GM23248 (cell line): Measurements from ENCODE around the gene STAC. TPM values are rescaled to one million over a fixed set of nuclear protein-coding genes. Genes with fewer than 3 reads are reported as not detected.
"Not testable (repeated sequence)": the region's sequence is repeated elsewhere in the genome, so short reads cannot be mapped to it uniquely, and the experiment has no call there.

Source experiments
- DNase-seq: peaks from one replicate; pipeline ENCODE4 v3.0.0-alpha.2; 2015
- H2AFZ ChIP-seq: fragments of 200-600 bp; sonication (generic); 2 replicates; pipeline ENCODE4 v1.6.1; 2016; ENCODE audit warnings: antibody characterized with exemption
- H3F3A ChIP-seq: fragments of 200-600 bp; sonication (generic); 2 replicates; pipeline ENCODE4 v1.6.1; 2016; ENCODE audit warnings: mild to moderate bottlenecking, antibody characterized with exemption, mixed run types; ENCODE audit not compliant: insufficient read depth
- H3K27ac ChIP-seq: fragments of 200-600 bp; sonication (generic); 2 replicates; pipeline ENCODE4 v1.5.1; 2016; ENCODE audit warnings: mild to moderate bottlenecking
- H3K27me3 ChIP-seq: fragments of 200-600 bp; sonication (generic); replicated peaks from 2 replicates; pipeline ENCODE4 v1.6.1; 2016; ENCODE audit warnings: mild to moderate bottlenecking; ENCODE audit not compliant: insufficient read depth
- H3K36me3 ChIP-seq: fragments of 200-600 bp; sonication (generic); 2 replicates; pipeline ENCODE4 v1.6.1; 2016; ENCODE audit warnings: low read depth, mild to moderate bottlenecking
- H3K4me1 ChIP-seq: fragments of 200-600 bp; sonication (generic); 2 replicates; pipeline ENCODE4 v1.6.1; 2016; ENCODE audit warnings: mild to moderate bottlenecking; ENCODE audit not compliant: insufficient read depth
- H3K4me2 ChIP-seq: fragments of 200-600 bp; sonication (generic); one replicate; pipeline ENCODE4 v1.6.1; 2016; ENCODE audit warnings: mild to moderate bottlenecking; ENCODE audit not compliant: unreplicated experiment
- H3K4me3 ChIP-seq: fragments of 200-600 bp; sonication (generic); 2 replicates; pipeline ENCODE4 v1.5.1; 2016; ENCODE audit warnings: mild to moderate bottlenecking
- H3K79me2 ChIP-seq: fragments of 200-600 bp; sonication (generic); 2 replicates; pipeline ENCODE4 v1.6.1; 2016; ENCODE audit warnings: mild to moderate bottlenecking; ENCODE audit not compliant: insufficient read depth
- H3K9ac ChIP-seq: fragments of 200-600 bp; sonication (generic); 2 replicates; pipeline ENCODE4 v1.6.1; 2016; ENCODE audit warnings: mild to moderate bottlenecking
- H3K9me2 ChIP-seq: fragments of 200-600 bp; sonication (generic); 2 replicates; pipeline ENCODE4 v1.6.1; 2016; ENCODE audit warnings: mixed run types, mild to moderate bottlenecking, moderate library complexity; ENCODE audit not compliant: insufficient read depth
- H3K9me3 ChIP-seq: fragments of 200-600 bp; sonication (generic); one replicate; pipeline ENCODE4 v1.6.1; 2017; ENCODE audit warnings: low read depth
- H4K20me1 ChIP-seq: fragments of 200-600 bp; sonication (generic); 2 replicates; pipeline ENCODE4 v1.6.0; 2016; ENCODE audit not compliant: insufficient read depth
- EZH2 ChIP-seq: fragments of 200-600 bp; sonication (generic); IDR thresholded peaks from 2 replicates; pipeline ENCODE4 v1.6.1; 2018; ENCODE audit warnings: antibody characterized with exemption, mild to moderate bottlenecking; ENCODE audit not compliant: insufficient read depth, poor library complexity, severe bottlenecking
- EZH2phosphoT487 ChIP-seq: fragments of 200-600 bp; sonication (generic); IDR thresholded peaks from 2 replicates; pipeline ENCODE4 v1.6.1; 2018; ENCODE audit warnings: antibody characterized with exemption, moderate library complexity, mild to moderate bottlenecking, low read depth; ENCODE audit not compliant: insufficient read depth
- WGBS, 2 experiments: methylation state at CpG; one replicate each; pipeline ENCODE4 v1.1.6; 2015 to 2017; ENCODE audit warnings: low lambda C conversion rate in 2 of 2, low coverage in 1 of 2; ENCODE audit errors: missing lambda C conversion rate in 2 of 2; 5-methylcytosine and 5-hydroxymethylcytosine counted together
- in situ Hi-C: fragments of 300-500 bp; cut with MboI; formaldehyde crosslinking; loops from 2 replicates; pipeline ENCODE4 v1.15.0; 2020
- polyA plus RNA-seq: library from polyadenylated mRNA; unstranded; fragments of >200 nt; fragmentation: Nextera tagmentation; extraction: Ambion mirVana; gene quantifications from 2 replicates; pipeline ENCODE4 v1.2.1, GENCODE V29; 2016
- total RNA-seq: library from RNA; depleted of rRNA; stranded (reverse); fragments of >200 nt; shearing (Covaris generic); gene quantifications from 2 replicates; pipeline ENCODE4 v1.2.3, GENCODE V29; 2014

Gene STAC
- total and polyA plus RNA-seq, 2 experiments from 2014 or later: 10.5 to 16.3 TPM

- Histone ChIP-seq H3K9me3 (no peaks in the 10 kb centered on the region), H4K20me1 (no peaks in the 10 kb centered on the region), H2AFZ (no peak overlapping the region), H3K27me3 (no peaks in the 10 kb centered on the region), H3K4me2 (no peak overlapping the region), H3K9me2 (no peaks in the 10 kb centered on the region), H3F3A (no peaks in the 10 kb centered on the region; the same call in 1 of the 2 replicates), H3K4me3 (no peak overlapping the region), H3K36me3 (0 out of 2 replicates have a peak, but pooled peaks cover 4% of the 10 kb centered on the region), H3K4me1 (no peaks in the 10 kb centered on the region), H3K79me2 (no peaks in the 10 kb centered on the region), H3K27ac (no peak overlapping the region), H3K9ac (no peak overlapping the region)
- 95 to 98% methylated on average over 2 of the region's 2 CpGs for WGBS, 2 experiments
- DNase-seq: no peak
- TF ChIP-seq EZH2phosphoT487: no peak
- no peak for TF ChIP-seq EZH2
- in situ Hi-C loops: no loop called here
These were observed 75.1 kb downstream of the STAC start for GRCh38 chr3:36455406-36455805.

GRCh38 chr3:36456784-36457183 is 76.5 kb downstream of the STAC start:
- no peaks in the 10 kb centered on the region for H3K79me2 ChIP-seq
- no peak overlapping the region for H3K27ac ChIP-seq
- no peak for DNase-seq
- in situ Hi-C loops: no loop called here
- 96 to 99% methylated on average over 4 of the region's 4 CpGs for WGBS, 2 experiments
- H3K9me3 ChIP-seq: no peaks in the 10 kb centered on the region
- no peak overlapping the region for H2AFZ ChIP-seq
- H4K20me1 ChIP-seq: no peaks in the 10 kb centered on the region
- no peak overlapping the region for H3K4me2 ChIP-seq
- H3K9me2 ChIP-seq: no peaks in the 10 kb centered on the region
- 0 out of 2 replicates have a peak, but pooled peaks cover 4% of the 10 kb centered on the region for H3K36me3 ChIP-seq
- H3K4me3 ChIP-seq: no peak overlapping the region
- H3F3A ChIP-seq: peaks cover 12% of the 10 kb centered on the region
- H3K4me1 ChIP-seq: peaks cover 7% of the 10 kb centered on the region
- TF ChIP-seq EZH2 (no peak), EZH2phosphoT487 (no peak)
- H3K9ac ChIP-seq: no peak overlapping the region
- no peaks in the 10 kb centered on the region for H3K27me3 ChIP-seq

- no peak overlapping the region for H3K4me3 ChIP-seq
- H3K27ac ChIP-seq: no peak overlapping the region
These were observed 77.4 kb downstream of the STAC start for GRCh38 chr3:36457667-36458066.

GRCh38 chr3:36459177-36459576 is 78.9 kb downstream of the STAC start:
- Histone ChIP-seq H3K4me3 (no peak overlapping the region), H3K4me2 (no peak overlapping the region), H3K36me3 (0 out of 2 replicates have a peak, but pooled peaks cover 4% of the 10 kb centered on the region), H3K4me1 (peaks cover 10% of the 10 kb centered on the region), H3K9me3 (no peaks in the 10 kb centered on the region), H3K9me2 (no peaks in the 10 kb centered on the region), H3F3A (peaks cover 15% of the 10 kb centered on the region), H4K20me1 (no peaks in the 10 kb centered on the region), H3K27ac (no peak overlapping the region), H2AFZ (no peak overlapping the region), H3K27me3 (no peaks in the 10 kb centered on the region), H3K79me2 (no peaks in the 10 kb centered on the region), H3K9ac (no peak overlapping the region)
- DNase-seq: no peak
- TF ChIP-seq EZH2: no peak
- no peak for TF ChIP-seq EZH2phosphoT487
- in situ Hi-C loops: no loop called here

More at GRCh38 chr3:36457667-36458066, 77.4 kb downstream of the STAC start:
- no peaks in the 10 kb centered on the region for H3K9me3 ChIP-seq
- no peak overlapping the region for H3K4me2 ChIP-seq
- no peaks in the 10 kb centered on the region for H3K27me3 ChIP-seq
- WGBS, 2 experiments: 63 to 66% methylated on average over 5 of the region's 5 CpGs
- no peaks in the 10 kb centered on the region for H3K9me2 ChIP-seq
- DNase-seq: no peak
- H3F3A ChIP-seq: peaks cover 15% of the 10 kb centered on the region
- no peak overlapping the region for H2AFZ ChIP-seq
- no peak overlapping the region for H3K9ac ChIP-seq
- 0 out of 2 replicates have a peak, but pooled peaks cover 4% of the 10 kb centered on the region for H3K36me3 ChIP-seq
- in situ Hi-C loops: no loop called here
- no peaks in the 10 kb centered on the region for H4K20me1 ChIP-seq
- no peaks in the 10 kb centered on the region for H3K79me2 ChIP-seq
- peaks cover 10% of the 10 kb centered on the region for H3K4me1 ChIP-seq
- no peak for TF ChIP-seq EZH2

- no peaks in the 10 kb centered on the region for H3K9me2 ChIP-seq
- no peaks in the 10 kb centered on the region for H3K27me3 ChIP-seq
- DNase-seq: peak; percentile 85
- no peaks in the 10 kb centered on the region for H3K9me3 ChIP-seq
- peaks cover 10% of the 10 kb centered on the region for H3K4me1 ChIP-seq
- no peak overlapping the region for H2AFZ ChIP-seq
- H3F3A ChIP-seq: peaks cover 15% of the 10 kb centered on the region
- H3K79me2 ChIP-seq: no peaks in the 10 kb centered on the region
- WGBS, 2 experiments: 53 to 67% methylated on average over 1 of the region's 1 CpG
- H3K4me3 ChIP-seq: no peak overlapping the region
- no peak overlapping the region; the same call in 1 of the 2 replicates for H3K27ac ChIP-seq
- no peak overlapping the region for H3K4me2 ChIP-seq
- H4K20me1 ChIP-seq: no peaks in the 10 kb centered on the region
- H3K36me3 ChIP-seq: no peaks in the 10 kb centered on the region
- in situ Hi-C loops: no loop called here
- no peak for TF ChIP-seq EZH2phosphoT487
- no peak for TF ChIP-seq EZH2
- H3K9ac ChIP-seq: no peak overlapping the region
These were observed 81.3 kb downstream of the STAC start for GRCh38 chr3:36461597-36461996.

- H3K79me2 ChIP-seq, H3K9ac ChIP-seq, H3K9me3 ChIP-seq, H3K4me3 ChIP-seq, H3K9me2 ChIP-seq, H3K27ac ChIP-seq, H3F3A ChIP-seq, H3K36me3 ChIP-seq, DNase-seq, H3K27me3 ChIP-seq, in situ Hi-C loops, H4K20me1 ChIP-seq, H2AFZ ChIP-seq, H3K4me2 ChIP-seq: not testable (repeated sequence)
- peaks cover 20% of the 10 kb centered on the region for H3K4me1 ChIP-seq
- 87 to 91% methylated on average over 6 of the region's 6 CpGs for WGBS, 2 experiments
These were observed 91.7 kb downstream of the STAC start for GRCh38 chr3:36472045-36472444.
